GM19025 (cell line): Measurements from ENCODE around the gene DNAH9.

Experiments used
- ATAC-seq: cut with Tn5 transposase; IDR thresholded peaks from one replicate; pipeline ENCODE4 v1.9.1; 2021; ENCODE audit warnings: mild to moderate bottlenecking, low read depth, moderate library complexity; ENCODE audit not compliant: unreplicated experiment

DNAH9 gene

DNA sequence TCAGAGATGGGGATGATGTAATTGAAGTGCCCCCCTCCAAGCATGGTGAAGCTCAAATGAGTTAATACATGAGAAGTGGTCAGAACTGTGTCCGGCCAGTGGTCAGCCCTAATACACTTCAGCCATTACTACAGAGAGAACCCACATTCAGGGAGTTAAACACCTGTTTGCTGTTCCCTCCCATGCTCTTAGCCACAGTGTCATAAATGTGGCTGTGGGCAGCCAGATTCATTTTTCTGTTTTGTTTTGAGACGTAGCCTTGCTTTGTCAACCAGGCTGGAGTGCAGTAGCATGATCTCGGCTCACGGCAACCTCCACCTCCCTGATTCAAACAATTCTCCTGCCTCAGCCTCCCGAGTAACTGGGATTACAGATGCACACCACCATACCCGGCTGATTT lies 139.9 kb downstream of the DNAH9 start:
- no peak for ATAC-seq

DNA sequence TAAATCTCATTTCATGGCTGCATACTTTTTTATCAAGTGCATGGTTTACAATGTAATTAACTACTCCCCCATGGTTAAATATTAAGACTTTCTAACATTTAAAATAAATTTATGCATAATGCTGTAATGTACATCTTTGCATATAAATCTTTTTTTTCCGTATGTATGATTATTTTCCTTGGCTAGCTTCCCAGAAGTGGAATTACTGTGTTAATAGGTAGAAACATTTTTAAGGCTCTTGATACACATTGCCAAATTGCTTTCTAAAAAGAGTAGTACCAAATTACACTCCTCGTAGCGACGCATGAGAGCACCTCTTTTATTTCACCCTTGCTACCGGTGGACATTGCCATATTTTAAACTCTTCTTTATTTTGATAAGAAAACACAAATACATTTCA lies 141.1 kb downstream of the DNAH9 start:
- no peak for ATAC-seq

- no peak for ATAC-seq
Observed at GRCh38 chr17:11739848-11740247, 141.6 kb downstream of the DNAH9 start.

GRCh38 chr17:11742886-11743285 lies 144.6 kb downstream of the DNAH9 start:
- no peak for ATAC-seq

DNA sequence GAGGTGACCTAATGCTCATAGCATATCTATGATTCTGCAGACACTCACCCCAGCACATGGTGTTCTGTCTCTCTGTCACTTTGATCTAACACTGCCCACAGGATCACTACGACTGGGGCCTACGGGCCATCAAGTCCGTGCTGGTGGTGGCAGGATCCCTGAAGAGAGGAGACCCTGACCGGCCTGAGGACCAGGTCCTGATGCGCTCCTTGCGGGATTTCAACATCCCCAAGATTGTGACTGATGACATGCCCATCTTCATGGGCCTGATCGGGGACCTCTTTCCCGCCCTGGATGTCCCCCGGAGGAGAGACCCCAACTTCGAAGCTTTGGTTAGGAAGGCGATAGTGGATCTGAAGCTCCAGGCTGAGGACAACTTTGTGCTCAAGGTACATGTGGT lies 146.4 kb downstream of the DNAH9 start:
- ATAC-seq = no peak

DNA sequence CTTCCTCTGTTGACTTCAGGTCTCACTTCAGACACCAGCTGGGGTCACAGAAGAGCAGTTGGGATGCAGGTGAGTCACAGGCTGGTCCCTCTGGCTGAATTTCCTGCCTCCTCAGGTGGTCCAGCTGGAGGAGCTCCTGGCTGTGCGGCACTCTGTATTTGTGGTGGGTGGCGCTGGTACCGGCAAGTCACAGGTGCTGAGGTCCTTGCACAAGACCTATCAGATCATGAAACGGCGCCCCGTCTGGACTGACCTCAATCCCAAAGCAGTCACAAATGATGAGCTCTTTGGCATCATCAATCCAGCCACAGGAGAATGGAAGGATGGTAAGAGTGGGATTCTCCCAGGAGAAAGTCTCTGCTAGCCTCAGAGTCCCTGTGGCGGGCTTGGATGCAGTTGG lies 149.2 kb downstream of the DNAH9 start:
- no peak for ATAC-seq

DNA sequence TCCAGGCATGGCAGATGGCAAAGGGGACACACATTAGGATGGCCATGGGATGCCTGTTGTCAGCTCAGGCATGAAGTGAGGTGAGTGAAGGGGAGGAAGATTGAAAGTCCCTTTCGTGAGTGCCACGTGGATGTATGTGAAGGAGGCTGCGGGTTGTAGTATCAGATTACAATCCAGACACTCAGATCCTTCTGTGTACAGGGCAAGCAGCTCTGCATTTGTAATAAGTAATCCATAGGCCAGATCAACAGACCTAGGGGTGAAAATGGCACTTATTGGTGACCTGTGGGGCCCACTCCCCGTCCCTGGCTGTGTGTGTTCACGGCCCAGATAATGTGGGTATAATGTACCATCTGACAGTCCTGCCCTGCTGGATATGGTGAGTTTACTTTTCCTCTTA lies 159.5 kb downstream of the DNAH9 start:
- ATAC-seq = no peak

GRCh38 chr17:11768106-11768505 lies 169.8 kb downstream of the DNAH9 start:
- no peak for ATAC-seq

DNA sequence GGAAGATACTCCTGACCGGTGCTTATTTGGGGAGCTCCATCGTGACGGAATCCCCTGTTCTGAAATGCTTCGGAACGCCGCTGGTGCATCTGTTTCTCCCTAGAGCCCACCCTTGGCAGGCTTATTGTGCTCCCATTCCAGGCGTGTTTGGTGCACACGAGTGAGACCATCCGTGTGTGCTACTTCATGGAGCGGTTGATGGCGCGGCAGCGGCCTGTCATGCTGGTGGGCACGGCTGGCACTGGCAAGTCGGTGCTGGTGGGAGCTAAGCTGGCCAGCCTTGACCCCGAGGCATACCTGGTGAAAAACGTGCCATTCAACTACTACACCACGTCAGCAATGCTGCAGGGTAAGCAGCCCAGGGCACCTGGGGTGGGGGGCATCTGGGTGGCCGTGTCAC lies 170.7 kb downstream of the DNAH9 start:
- ATAC-seq = no peak

GRCh38 chr17:11772031-11772430 lies 173.8 kb downstream of the DNAH9 start:
- ATAC-seq = no peak

GRCh38 chr17:11779892-11780291 lies 181.6 kb downstream of the DNAH9 start:
- ATAC-seq = no peak

DNA sequence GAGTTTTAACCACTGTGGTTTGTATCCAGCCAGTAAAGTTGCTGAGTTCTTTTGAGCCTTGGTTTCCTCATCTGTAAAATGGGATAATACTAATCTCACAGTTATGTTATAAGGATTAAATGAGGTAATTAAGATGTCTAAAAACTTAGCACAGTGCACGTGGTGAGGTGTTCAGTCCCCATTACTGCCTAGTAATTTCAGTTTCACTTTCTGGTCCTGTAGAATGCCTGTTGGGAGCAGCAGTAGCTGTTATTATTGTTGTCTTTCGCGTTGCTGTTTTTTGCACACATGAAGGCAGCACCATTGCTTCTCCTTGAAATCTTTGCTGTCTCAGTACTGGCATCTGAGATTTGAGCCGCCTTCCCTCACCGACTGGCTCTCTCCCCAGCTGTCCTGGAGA lies 182.4 kb downstream of the DNAH9 start:
- ATAC-seq = no peak

GRCh38 chr17:11786711-11787438 lies 188.6 kb downstream of the DNAH9 start:
- ATAC-seq = no peak

DNA sequence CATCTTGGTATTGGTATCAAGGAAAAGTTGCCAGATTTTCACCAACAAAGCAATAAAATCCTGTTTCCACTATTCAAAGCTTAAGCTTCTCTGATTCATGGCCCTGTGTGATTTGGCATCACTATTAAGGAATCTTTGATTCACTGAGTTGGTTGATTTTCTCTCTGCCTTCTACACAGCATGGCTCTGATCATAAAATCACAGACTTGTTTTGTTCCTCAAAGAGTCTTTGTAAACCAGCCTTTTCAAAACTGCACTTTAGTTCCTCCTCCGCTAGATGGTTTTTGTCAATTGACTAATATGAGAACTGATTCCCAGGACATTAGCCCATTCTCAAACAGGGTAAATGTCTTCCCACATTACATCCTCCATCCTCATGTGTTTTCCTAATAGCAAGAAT lies 197.6 kb downstream of the DNAH9 start:
- ATAC-seq = no peak

- ATAC-seq = no peak
Observed at GRCh38 chr17:11797803-11798202, 199.5 kb downstream of the DNAH9 start.

- ATAC-seq = no peak
Observed at GRCh38 chr17:11803231-11803969, 205.1 kb downstream of the DNAH9 start.

DNA sequence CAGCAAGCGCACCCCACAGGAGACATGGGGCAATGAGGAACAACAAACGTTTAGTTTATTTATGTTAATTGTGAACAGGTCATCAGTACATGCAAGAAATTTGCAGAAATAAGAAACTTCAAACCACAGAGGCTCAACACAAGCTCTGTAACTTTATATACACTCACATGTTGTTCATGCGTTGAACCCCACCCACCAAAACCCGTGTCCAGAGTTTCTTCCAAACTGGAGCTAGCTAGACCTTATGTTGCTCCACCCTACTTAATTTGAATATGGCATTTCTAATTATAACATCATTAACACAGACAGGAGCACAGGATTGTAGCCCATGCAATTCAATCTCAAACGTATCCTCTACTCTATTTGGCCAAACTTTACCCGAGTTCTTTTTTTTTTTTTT lies 206.9 kb downstream of the DNAH9 start:
- ATAC-seq = no peak

GRCh38 chr17:11805952-11806351 lies 207.7 kb downstream of the DNAH9 start:
- ATAC-seq = no peak

- ATAC-seq = no peak
Observed at GRCh38 chr17:11807606-11808005, 209.3 kb downstream of the DNAH9 start.

DNA sequence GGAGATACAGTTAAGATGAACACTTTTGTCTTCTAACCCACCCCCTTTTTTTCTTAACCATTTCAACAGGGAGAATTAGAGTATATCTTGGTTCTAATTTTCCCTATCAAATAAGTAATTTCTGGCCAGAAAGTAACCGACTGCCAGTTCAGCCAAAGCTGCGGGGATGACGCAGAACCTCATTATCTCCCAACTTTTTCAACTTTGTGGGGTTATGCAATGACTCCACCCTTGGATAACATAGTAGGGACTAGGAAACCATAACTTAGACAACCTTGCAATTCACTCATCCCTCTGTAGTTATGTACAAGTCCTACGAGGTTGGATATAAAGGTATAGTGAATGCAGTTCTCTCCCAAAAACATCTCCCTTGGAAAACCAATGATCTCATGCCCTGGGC lies 215.0 kb downstream of the DNAH9 start:
- ATAC-seq = no peak

GRCh38 chr17:11813871-11814270 lies 215.6 kb downstream of the DNAH9 start:
- ATAC-seq = no peak

- ATAC-seq = no peak
Observed at GRCh38 chr17:11814655-11815262, 216.5 kb downstream of the DNAH9 start.
